RKO (cell line): ENCODE measurements around the gene FNDC1.
A peak's percentile ranks its signal among the peaks of the same experiment; 100 is the strongest.

Experiments used
- DNase-seq: peaks from one replicate; pipeline ENCODE4 v3.0.0-alpha.2; 2016; ENCODE audit warnings: low spot score

FNDC1 gene

GRCh38 chr6:159212525-159213280, 43.5 kb downstream of the FNDC1 start:
- no peak for DNase-seq

- peak; percentile 8 for DNase-seq
These were observed 44.2 kb downstream of the FNDC1 start for GRCh38 chr6:159213405-159213804.

GRCh38 chr6:159214281-159214680, 45.1 kb downstream of the FNDC1 start:
- DNase-seq, result no peak

GRCh38 chr6:159217595-159218275, 48.5 kb downstream of the FNDC1 start:
- DNase-seq, result peak; percentile 54

GRCh38 chr6:159220093-159220492, 50.9 kb downstream of the FNDC1 start:
- DNase-seq, result no peak

GRCh38 chr6:159221486-159222170, 52.4 kb downstream of the FNDC1 start:
- no peak for DNase-seq

GRCh38 chr6:159224452-159224851, 55.3 kb downstream of the FNDC1 start:
- DNase-seq, result no peak

- DNase-seq, result no peak
These were observed 60.5 kb downstream of the FNDC1 start for GRCh38 chr6:159229651-159230051.

- no peak for DNase-seq
These were observed 63.0 kb downstream of the FNDC1 start for GRCh38 chr6:159232106-159232645.

- DNase-seq, result no peak
These were observed 63.6 kb downstream of the FNDC1 start for GRCh38 chr6:159232751-159233150.

GRCh38 chr6:159233365-159234101, 64.3 kb downstream of the FNDC1 start:
- DNase-seq, result no peak

- no peak for DNase-seq
These were observed 64.9 kb downstream of the FNDC1 start for GRCh38 chr6:159234102-159234553.

GRCh38 chr6:159238920-159239558, 69.8 kb downstream of the FNDC1 start:
- DNase-seq, result no peak

GRCh38 chr6:159249128-159249527, 79.9 kb downstream of the FNDC1 start:
- DNase-seq, result no peak

- DNase-seq, result no peak
These were observed 80.6 kb downstream of the FNDC1 start for GRCh38 chr6:159249752-159250151.

- DNase-seq, result no peak
These were observed 81.4 kb downstream of the FNDC1 start for GRCh38 chr6:159250633-159251032.

- peak; percentile 37 for DNase-seq
These were observed 83.8 kb downstream of the FNDC1 start for GRCh38 chr6:159252955-159253508.

- DNase-seq, result no peak
These were observed 85.0 kb downstream of the FNDC1 start for GRCh38 chr6:159254186-159254585.

- no peak for DNase-seq
These were observed 86.3 kb downstream of the FNDC1 start for GRCh38 chr6:159255434-159255951.

GRCh38 chr6:159256128-159256527, 86.9 kb downstream of the FNDC1 start:
- no peak for DNase-seq

GRCh38 chr6:159257846-159258245, 88.6 kb downstream of the FNDC1 start:
- DNase-seq, result peak; percentile 10
